ENCODE measurements around the gene CECR2. TPM values are rescaled to one million over a fixed set of nuclear protein-coding genes. Genes with fewer than 3 reads are reported as not detected.

Gene CECR2
- total RNA-seq (2022; extraction: Qiagen RNA extraction; ENCODE audit: low read depth), result 0.06 to 0.21 TPM (median 0.09 TPM) in 5 replicates

DNA sequence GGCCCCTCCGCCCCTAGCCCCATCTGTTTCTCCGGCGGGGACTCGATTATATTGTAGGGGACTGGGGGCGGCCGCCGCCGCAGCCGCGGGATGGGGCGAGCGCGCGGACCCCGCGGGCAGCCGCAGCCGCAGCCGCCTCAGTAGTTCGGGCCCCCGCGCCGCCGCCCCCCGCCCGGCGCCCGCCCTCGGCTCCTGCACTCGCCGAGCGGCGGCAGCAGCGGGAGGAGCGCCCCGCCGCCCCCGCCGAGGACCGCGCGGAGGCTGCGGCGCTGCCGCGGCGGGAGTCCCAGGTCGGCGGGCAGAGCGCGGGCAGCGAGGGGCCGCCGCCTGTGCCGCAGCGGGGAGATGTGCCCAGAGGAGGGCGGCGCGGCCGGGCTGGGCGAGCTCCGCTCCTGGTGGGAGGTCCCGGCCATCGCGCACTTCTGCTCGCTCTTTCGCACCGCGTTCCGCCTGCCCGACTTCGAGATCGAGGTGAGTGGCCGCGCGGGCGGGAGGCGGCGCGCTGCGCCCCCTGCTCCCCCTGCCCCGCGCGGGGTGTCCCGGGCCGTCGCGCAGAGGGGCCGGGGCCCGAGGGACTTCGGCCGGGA lies at the start of gene CECR2:
Gene CECR2 (plus strand): TSS at position 22 of the 587 bp plus-strand sequence. CDS start 324 bp downstream, at position 346.

DNA sequence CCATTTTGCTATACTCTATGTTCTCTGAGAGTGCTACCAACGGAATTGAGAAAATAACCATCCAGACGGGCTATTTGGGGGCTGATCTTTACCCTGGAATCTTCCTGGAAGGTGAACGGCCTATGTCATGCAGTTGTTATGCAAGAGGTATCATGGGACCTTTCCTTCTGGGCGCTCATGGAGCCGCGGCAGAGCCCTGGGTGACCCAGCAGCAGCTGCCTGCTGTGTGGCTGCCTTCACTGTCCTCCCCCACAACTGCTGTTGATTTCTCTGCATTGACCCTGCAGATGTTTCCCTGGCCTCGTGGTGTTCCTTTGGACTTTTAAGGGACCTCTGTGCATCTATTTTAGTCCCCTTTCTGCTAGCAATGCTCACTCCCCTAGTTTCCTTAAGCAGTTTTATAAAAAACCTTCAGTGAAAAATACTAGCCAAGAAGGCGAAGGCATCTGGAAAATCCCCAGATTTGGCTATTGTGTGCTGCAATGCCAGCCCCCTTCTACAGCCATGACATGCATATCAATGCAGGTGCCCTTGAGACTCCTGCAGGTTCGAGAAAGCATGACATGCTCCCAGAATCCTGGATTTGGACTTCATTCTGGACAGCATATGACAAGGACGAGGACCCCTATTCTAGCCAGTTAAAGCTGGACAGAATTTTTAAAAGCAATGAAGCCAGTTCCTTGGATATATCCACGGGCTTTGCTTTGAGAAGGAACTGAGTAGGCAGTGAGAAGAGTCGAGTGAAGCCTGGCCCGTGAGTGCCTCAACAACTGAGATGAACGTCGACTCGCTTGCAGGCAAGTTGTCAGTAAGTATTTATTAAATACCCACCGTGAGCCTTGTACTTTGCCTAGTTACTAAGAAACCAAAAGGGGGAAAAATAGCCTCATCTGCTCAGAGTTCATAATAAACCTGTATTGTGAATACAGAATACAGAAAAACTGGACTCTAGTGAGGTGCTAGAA lies 193.9 kb downstream of the CECR2 start, which contains the start of gene SLC25A18:
Gene SLC25A18 (plus strand): TSS at position 593 of the 965 bp plus-strand sequence. CDS start 16,447 bp downstream, outside the sequence.

Other genes starting within 250 kb of the CECR2 start
- gene TMEM121B, start 248.1 kb upstream of the CECR2 start, total RNA-seq (2022; extraction: Qiagen RNA extraction; ENCODE audit: low read depth), result 0.08 to 0.24 TPM (median 0.13 TPM) in 5 replicates
- gene HDHD5, start 210.2 kb upstream of the CECR2 start, total RNA-seq (2022; extraction: Qiagen RNA extraction; ENCODE audit: low read depth), result 34.7 to 44.2 TPM (median 39.4 TPM) in 5 replicates
- not detected in 5 replicates for gene ADA2, start 150.0 kb upstream of the CECR2 start, total RNA-seq (2022; extraction: Qiagen RNA extraction; ENCODE audit: low read depth)
- gene SLC25A18, start 194.0 kb downstream of the CECR2 start, total RNA-seq (2022; extraction: Qiagen RNA extraction; ENCODE audit: low read depth), result 0.05 TPM in 1 of 5 replicates, not detected in the others